Ovary (tissue), 3 donors: ENCODE results near the gene PERM1.

Experiments
- EP300 ChIP-seq: sonication (generic); formaldehyde crosslinking; IDR thresholded peaks from one replicate; pipeline ENCODE4 v1.6.1; 2017; ENCODE audit warnings: antibody characterized with exemption
- POLR2A ChIP-seq: fragments of 450-650 bp; IDR thresholded peaks from one replicate; pipeline ENCODE4 v1.6.1; 2017; ENCODE audit warnings: antibody characterized with exemption, mild to moderate bottlenecking, moderate library complexity
- TF ChIP-seq, protein P1 (sequence below), 3 donors: fragments of 450-650 bp in 2 of 3; fragments of 200-600 bp in 1 of 3; IDR thresholded peaks; one replicate each; pipeline versions ENCODE4 v1.5.1 to v1.8.0; 2016 to 2022; ENCODE audit warnings: antibody characterized with exemption in 3 of 3, mild to moderate bottlenecking in 1 of 3
- donor health status: DM: no; HTN: no; CAD: no.

- TF ChIP-seq EP300 (no peak), POLR2A (no peak)
- TF ChIP-seq, protein P1, sequence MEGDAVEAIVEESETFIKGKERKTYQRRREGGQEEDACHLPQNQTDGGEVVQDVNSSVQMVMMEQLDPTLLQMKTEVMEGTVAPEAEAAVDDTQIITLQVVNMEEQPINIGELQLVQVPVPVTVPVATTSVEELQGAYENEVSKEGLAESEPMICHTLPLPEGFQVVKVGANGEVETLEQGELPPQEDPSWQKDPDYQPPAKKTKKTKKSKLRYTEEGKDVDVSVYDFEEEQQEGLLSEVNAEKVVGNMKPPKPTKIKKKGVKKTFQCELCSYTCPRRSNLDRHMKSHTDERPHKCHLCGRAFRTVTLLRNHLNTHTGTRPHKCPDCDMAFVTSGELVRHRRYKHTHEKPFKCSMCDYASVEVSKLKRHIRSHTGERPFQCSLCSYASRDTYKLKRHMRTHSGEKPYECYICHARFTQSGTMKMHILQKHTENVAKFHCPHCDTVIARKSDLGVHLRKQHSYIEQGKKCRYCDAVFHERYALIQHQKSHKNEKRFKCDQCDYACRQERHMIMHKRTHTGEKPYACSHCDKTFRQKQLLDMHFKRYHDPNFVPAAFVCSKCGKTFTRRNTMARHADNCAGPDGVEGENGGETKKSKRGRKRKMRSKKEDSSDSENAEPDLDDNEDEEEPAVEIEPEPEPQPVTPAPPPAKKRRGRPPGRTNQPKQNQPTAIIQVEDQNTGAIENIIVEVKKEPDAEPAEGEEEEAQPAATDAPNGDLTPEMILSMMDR (IDR thresholded peaks at IDR 0.05): no peak
Measured at GRCh38 chr1:1022302-1023009, 40.6 kb upstream of the PERM1 start.
